ENCODE measurements around the gene SIL1. TPM values are rescaled to one million over a fixed set of nuclear protein-coding genes. Genes with fewer than 3 reads are reported as not detected.

The SIL1 gene
- total and polyA plus RNA-seq, 9 of the 15 experiments (the other 6 are each of a cell fraction or from before 2014, with no cell fraction given), result 1.3 to 30.5 (median 18.1) TPM

DNA sequence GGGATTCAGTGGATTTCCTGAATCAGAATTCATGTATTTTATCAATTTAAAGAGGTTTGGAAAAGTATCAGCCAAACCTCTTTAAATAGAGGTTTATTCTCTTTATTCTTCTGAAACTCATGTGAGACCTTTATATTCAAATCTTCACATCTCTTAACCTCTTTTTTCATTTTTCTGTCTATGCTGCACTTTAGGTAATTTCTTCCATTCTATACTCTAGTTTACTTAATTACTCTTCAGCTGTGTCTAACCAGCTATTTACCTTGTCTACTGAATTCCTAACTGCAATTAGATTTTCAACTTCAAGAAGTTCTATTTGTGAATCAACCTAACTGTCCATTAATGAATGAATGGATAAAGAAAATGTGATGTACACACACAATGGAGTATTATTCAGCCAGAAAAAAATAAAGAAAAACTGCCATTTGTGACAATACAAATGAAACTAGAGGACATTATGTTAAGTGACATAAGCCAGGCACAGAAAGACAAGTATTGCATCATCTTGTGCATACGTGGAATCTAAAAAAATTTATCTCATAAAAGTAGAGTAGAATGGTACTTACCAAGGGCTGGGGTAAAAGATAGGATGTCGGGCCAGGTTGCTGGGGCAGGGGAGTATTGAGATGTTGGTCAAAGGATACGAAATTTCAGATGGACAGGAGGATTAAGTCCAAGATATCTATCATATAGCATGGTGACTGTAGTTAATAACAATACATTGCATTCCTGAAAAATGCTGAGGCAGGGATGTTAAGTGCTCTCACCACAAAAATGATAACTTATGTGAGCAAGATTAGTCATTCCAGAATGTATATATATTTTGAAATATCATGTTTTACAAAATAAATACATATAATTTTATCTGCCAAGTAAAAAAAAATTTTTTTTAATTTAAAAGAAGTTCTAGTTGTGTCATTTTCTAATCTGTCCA, 193.5 kb downstream of the SIL1 start (continued):
- no peak for TF ChIP-seq HMGN3 (IDR thresholded peaks at IDR 0.05; ENCODE audit: borderline replicate concordance, extremely low read depth, insufficient read length, low read depth, low read length)

DNA sequence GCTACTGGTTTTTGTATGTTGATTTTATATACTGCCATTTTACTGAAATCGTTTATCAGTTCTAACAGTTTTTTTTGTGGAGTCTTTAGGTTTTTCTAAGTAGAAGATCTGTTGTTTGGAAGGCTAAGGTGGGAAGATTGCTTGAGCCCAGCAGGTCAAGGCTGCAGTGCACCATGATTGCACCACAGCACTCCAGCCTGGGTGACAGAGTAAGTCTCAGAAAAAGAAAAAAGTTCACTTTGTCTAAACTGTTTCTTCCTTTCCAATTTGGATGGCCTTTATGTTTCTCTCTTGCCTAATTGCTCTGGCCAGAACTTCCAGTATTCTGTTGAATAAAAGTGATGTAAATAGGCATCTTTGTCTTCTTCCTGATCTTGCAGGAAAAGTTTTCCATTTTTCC, 198.5 kb downstream of the SIL1 start:
- Histone ChIP-seq H3K9ac (ENCODE audit: insufficient read depth in 1 of 2, low read depth in 2 of 2, low read length in 2 of 2) (no peak overlapping the region), H3K4me1 (replicated peaks in 1 of 2; ENCODE audit: control insufficient read depth in 2 of 2, insufficient read depth in 2 of 2, low read length in 2 of 2) (0 out of 5 replicates have a peak, but pooled peaks cover 0 to under 1% of the 10 kb centered on the region in 2 experiments), H3K27ac (ENCODE audit: extremely low read depth, low read depth, low read length) (no peak overlapping the region), H4K20me1 (replicated peaks; ENCODE audit: control insufficient read depth, insufficient read depth, low read length) (no peaks in the 10 kb centered on the region), H3K4me2 (ENCODE audit: insufficient read depth, low read length) (no peak overlapping the region), H3K9me3 (replicated peaks; ENCODE audit: control insufficient read depth, insufficient read depth, low read depth, low read length) (no peaks in the 10 kb centered on the region), H3K4me3 (no peak overlapping the region), H2AFZ (ENCODE audit: low read depth, low read length) (no peak overlapping the region), H3K79me2 (ENCODE audit: control insufficient read depth, insufficient read depth, low read length) (no peaks in the 10 kb centered on the region), H3K36me3 (ENCODE audit: control insufficient read depth, insufficient read depth, low read length) (no peaks in the 10 kb centered on the region), H3K9me1 (ENCODE audit: control insufficient read depth, insufficient read depth, low read length) (no peaks in the 10 kb centered on the region), H3K27me3 (ENCODE audit: control insufficient read depth in 2 of 2, insufficient read depth in 2 of 2, low read length in 2 of 2) (no peaks in the 10 kb centered on the region)
- ChIA-PET POLR2A (no interaction called here), CTCF (ENCODE audit: low intra/inter-chr PET ratio) (no interaction called here)
- ATAC-seq, result no peak
- intact Hi-C loops (cut with micrococcal nuclease) (no loop called here), in situ Hi-C loops (cut with MboI) (no loop called here)
- no peak for TF ChIP-seq ZNF79 (CRISPR knock-in tag; IDR thresholded peaks at IDR 0.05; ENCODE audit: low read depth)
- no peak for TF ChIP-seq BRCA1 (IDR thresholded peaks at IDR 0.05)
- TF ChIP-seq BRCA1 (CRISPR knock-in tag; IDR thresholded peaks at IDR 0.05), result no peak
- no peak for TF ChIP-seq MYC (IDR thresholded peaks at IDR 0.05; ENCODE audit: low read depth, low read length)
- no peak for TF ChIP-seq MYC (CRISPR knock-in tag; IDR thresholded peaks at IDR 0.05; ENCODE audit: borderline replicate concordance, low read depth)
- FAIRE-seq, result no peak
- no TSS peak for BruUV-seq (replicated peaks)
- DNase-seq (ENCODE audit: extremely low read depth in 1 of 4, low spot score in 3 of 4), result no peak
- 7% methylated on average over 1 of the region's 1 CpG for WGBS (ENCODE audit: insufficient coverage, low coverage, missing lambda C conversion rate)
